KG1 (cell line): Measurements from ENCODE around the gene SORBS1.

ENCODE experiments used
- DNase-seq: peaks from one replicate; lab custom pipeline; 2025; lab: John Stamatoyannopoulos, UW

Gene SORBS1

GRCh38 chr10:95459446-95460045 lies 101.6 kb downstream of the SORBS1 start:
- DNase-seq, result no peak

DNA sequence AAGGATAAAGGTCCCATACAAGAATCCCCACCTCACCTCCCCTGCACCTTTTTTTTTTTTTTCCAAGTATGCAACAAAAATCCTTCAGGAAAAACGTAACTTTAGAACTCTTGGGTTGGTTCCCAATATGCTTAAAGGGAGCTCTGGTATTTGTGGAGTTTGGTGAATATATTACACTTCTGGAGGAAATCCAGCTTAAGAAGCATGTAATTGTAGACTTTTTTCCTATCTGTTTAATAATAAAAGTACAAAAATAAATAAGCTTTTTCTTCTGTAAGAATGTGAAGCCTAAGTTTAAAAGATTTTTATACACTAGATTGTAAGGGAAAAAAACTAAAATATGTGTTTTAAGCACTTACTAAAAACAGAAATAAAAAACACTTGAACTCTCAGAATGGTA lies 102.3 kb downstream of the SORBS1 start:
- DNase-seq, result no peak

- no peak for DNase-seq
These were observed 103.2 kb downstream of the SORBS1 start for GRCh38 chr10:95458014-95458413.

DNA sequence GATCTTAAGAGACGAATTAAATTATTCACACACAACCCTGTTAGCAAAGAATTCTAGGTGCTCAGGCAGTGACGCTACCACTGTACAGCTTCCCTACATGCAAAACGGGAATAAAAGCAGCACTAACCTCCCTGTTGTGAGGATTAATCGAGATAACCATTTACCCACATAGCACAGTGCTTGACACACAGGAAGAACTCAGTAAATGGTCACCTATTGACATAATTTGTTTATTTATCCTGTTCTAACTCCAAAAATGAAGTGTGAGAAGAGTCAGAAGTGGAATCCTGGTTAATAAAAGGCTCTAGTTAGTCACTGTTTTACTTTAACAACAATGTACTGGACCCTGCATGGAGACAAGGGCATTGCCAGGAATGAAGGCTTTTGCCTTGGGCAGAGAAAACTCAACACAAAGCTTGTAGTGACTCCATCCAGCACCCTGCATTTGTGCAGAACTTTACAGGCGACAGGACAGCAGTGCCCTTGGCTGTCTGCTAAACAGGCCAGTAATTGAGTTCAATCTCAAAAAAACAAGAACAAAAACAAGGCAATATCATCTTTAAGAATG lies 103.8 kb downstream of the SORBS1 start:
- no peak for DNase-seq

- DNase-seq, result no peak
These were observed 104.7 kb downstream of the SORBS1 start for GRCh38 chr10:95456516-95456915.

- DNase-seq, result no peak
These were observed 106.2 kb downstream of the SORBS1 start for GRCh38 chr10:95454940-95455339.

DNA sequence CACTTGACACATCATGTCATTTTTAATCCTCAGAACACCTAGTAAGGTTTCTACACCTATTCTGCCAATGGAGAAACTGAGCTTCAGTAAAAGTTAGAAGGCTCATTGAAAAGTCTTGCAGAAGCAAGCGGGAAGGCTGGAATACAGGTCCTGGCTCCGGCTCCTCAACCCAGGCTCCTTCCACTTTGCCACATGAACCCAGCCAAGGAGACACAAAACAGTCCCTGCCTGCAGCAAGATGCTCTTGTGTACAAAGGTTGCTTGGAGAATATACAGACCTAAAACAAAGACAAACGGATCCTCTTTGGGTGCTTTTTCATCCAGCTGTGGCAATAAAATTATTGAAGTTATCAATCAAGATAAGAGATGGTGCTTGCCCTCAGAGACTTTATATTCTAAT lies 106.8 kb downstream of the SORBS1 start:
- DNase-seq, result no peak

- DNase-seq, result no peak
These were observed 109.3 kb downstream of the SORBS1 start for GRCh38 chr10:95451568-95452524.

GRCh38 chr10:95451150-95451549 lies 110.0 kb downstream of the SORBS1 start:
- no peak for DNase-seq

DNA sequence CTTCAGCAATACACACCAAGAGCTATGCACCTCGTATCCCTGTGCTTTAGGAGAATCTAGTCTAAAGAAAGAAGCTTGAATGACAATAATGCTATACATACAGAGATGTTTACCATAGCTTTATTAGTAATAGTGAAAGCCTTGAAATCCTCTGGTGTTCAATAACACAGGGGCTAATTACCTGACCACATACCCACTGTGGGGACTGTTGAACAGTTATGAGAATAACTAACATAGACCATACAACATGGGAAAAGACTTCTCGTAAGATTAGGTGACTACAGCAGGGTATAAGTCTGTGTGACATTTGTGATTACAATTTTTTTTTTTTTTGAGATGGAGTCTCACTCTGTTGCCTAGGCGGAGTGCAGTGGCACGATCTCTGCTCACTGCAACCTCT lies 111.0 kb downstream of the SORBS1 start:
- DNase-seq, result no peak

DNA sequence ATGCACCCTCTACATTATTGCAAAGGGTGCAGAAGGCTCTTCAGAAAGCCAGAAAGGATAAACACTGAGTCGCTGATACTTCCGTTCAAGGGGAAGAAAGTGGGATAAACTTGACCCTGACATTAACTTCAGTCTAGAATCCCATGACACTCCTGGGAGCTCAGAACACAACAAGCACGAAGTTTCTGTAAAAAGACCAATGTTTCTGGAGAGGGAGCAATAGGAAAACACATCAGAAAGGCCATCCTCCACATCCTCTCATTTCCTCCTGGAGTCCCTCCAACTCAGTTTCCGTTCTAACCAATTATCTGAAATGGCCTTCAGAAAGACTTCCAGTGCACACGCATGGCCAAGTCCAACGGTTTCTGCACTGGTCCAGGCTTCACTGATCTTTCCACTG lies 113.5 kb downstream of the SORBS1 start:
- DNase-seq, result no peak

DNA sequence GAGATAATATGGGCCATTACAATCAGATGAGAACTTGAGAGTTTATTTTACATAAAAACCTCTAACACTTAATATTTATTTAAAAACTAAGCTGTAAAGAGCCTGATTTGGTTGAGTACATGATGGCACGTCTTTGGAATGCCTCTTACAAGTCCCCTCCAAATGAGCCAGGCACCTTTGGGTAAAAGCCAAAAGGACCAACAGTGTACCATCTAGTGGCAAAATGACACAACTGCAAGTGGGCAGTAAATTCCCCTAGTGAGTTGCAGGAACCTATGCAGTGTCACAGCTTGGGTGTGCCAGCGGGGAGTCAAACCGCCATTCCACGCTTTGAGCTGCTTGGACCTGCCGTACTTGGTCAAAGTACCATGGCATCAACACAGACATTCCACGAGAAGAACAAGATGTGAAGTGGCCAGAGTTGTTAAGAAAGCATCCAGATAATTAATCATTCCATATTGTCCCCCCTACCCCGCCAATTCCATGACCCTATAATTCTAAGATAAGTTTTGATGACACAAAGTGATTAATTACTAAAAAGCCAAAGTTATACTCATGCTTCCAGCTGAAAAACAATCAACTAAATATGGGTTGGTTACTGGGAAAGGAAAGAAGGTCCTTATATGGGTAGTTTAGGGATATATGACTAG lies 115.2 kb downstream of the SORBS1 start:
- no peak for DNase-seq

DNA sequence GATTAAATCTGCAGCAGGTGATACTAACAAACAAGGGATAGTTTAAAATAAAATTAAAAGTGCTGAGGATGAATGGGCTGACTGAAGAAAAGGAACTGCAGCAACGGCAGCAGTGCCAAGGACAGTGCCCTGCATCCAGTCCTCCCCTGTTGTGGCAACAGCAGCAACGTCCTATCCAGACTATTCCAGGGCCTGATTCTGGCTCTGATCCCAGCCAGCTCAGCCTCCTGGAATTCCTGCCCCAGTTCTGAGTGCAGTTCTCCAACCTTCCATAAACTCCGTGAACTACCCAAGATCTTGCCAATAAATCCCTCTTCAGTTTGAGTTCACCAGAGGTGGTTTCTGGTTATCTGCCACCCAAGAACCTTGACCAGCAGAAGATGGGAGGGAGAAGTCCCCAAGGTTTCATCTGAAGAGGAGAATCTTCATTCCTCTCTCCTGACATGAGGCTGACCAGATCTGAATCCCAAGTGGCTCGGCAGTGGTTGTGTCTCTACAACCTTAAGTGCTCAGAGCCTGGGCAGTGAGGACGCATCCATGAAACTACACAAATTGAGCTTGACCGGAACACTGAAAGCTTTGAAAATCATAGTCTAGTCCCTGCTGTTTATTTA lies 115.8 kb downstream of the SORBS1 start:
- DNase-seq, result no peak

DNA sequence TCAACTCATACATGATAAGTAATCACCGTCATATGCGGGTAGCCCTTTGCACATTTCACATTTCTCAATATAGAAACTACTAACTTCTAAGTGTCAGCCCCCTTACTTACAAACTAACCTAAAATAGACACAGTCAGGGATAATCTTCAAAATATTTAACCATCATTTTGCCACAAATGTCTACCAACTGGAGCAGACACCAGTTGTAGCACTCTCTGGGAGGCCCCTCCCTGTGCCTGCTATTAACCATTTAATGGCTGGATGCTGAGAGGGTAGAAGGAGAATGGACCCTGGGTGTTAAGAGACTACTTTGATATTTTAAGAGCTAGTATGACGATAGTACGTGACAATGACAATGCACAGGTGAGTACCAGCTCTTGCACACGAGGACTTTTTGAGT lies 116.4 kb downstream of the SORBS1 start:
- no peak for DNase-seq

DNA sequence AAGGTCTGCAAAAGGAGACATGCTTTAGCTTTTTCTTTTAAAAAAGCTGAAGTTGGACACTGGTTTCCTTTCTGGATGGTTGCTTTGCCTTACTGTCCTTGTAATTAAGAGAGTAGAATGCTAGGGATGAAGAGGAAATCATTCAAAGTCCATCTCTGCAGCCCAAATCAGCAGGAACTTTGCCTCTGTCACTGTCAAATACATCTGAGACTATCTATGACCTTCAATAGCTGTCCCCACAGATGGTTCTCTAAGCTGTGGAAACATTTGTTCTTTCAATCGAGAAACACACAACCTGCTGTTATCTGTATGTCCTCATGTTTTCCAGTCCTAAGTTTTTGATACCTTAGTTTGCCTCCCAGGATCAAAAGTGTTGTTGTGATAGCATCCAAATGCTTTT lies 117.5 kb downstream of the SORBS1 start:
- DNase-seq, result no peak

GRCh38 chr10:95442341-95442740 lies 118.8 kb downstream of the SORBS1 start:
- no peak for DNase-seq

GRCh38 chr10:95441547-95441923 lies 119.6 kb downstream of the SORBS1 start:
- DNase-seq, result no peak

DNA sequence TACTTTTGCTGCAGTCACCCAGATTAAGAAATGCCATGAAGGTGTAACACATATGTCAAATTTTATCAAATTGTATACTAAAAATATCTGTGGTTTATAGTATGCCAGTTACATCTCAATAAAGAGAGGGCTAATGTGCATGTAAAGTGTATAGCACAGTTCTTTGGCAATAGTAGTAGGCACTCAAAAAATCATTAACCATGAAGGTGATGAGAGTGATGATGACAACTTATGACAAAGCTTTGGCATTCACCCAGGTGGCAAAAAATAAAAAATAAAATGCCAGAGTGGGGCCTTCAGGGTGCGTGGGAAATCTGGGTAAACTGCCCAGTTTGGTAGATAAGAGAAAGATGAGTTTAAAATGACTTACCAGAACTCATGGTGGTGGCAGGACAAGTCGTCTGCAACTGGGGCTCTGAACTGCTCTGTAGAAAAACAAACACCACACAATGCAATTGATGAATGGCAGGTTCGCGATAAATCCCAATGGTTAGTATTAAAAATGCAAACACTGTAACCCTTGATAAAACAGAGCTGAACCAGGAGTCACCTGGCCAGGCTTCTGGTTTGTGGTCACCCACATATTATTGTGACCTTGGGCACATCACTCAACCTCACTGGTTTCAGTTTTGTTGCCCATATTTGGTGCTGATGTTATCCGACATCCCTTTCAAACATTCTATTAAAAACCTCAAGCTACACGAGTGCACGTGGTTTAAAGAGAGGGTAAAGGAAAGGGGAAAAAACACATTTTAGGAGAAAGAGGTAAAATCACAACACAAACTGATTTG lies 120.2 kb downstream of the SORBS1 start:
- DNase-seq, result no peak

- DNase-seq, result no peak
These were observed 121.0 kb downstream of the SORBS1 start for GRCh38 chr10:95440038-95440725.

- no peak for DNase-seq
These were observed 122.4 kb downstream of the SORBS1 start for GRCh38 chr10:95438781-95439180.

GRCh38 chr10:95437669-95438068 lies 123.5 kb downstream of the SORBS1 start:
- DNase-seq, result no peak
